GM23248 (cell line): ENCODE data around the gene CHADL.

Experiments
- EZH2 ChIP-seq: fragments of 200-600 bp; sonication (generic); IDR thresholded peaks from 2 replicates; pipeline ENCODE4 v1.6.1; 2018; ENCODE audit warnings: antibody characterized with exemption, mild to moderate bottlenecking; ENCODE audit not compliant: insufficient read depth, poor library complexity, severe bottlenecking
- EZH2phosphoT487 ChIP-seq: fragments of 200-600 bp; sonication (generic); IDR thresholded peaks from 2 replicates; pipeline ENCODE4 v1.6.1; 2018; ENCODE audit warnings: antibody characterized with exemption, moderate library complexity, mild to moderate bottlenecking, low read depth; ENCODE audit not compliant: insufficient read depth

DNA sequence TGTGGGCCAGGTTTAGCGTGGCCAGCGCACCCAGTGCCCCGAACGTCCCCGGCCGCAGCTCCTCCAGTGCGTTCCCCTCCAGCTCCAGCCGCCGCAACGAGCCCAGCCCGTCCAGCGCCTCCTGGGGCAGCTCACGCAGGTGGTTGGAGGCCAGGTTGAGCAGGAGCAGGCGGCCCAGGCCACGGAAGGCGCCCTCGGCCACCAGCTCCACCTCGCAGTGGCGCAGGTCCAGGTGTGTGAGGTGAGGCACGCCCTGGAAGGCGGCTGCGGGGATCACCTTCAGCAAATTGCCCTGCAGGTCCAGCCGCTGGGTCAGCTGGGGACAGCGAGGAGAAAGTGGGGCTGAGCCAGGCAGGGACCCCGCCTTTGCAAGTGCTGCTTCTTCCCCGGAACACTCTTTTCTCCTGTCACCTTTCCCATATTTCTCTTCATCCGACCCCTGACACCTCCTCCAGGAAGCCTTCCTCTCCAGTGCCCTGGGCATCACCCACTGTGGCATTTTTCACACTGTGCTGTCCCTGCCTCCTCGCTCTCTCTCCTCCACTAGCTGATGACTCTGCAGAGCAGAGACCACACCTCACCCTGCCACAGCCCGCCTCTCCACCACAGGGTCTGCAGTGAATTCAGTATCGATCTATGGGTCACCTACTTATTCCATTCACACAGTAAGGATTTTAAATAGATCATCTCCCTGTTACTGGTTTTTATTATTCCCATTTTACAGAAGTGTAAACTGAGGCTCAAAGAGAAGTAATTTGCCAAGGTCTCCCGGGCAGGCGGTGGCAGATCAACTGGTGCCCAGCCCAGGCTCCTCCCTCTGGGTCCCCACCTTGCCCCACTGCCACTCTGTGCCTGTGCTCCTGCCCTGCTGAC lies 1.9 kb downstream of the CHADL start:
- no peak for TF ChIP-seq EZH2
- TF ChIP-seq EZH2phosphoT487 = no peak
